GM19023 (cell line): ENCODE measurements around the gene HDAC5.
"Not testable (repeated sequence)": the region's sequence is repeated elsewhere in the genome, so short reads cannot be mapped to it uniquely, and the experiment has no call there.

Source experiments
- ATAC-seq: cut with Tn5 transposase; IDR thresholded peaks from one replicate; pipeline ENCODE4 v1.9.1; 2021; ENCODE audit warnings: mild to moderate bottlenecking, moderate library complexity; ENCODE audit not compliant: unreplicated experiment

HDAC5 gene

GRCh38 chr17:44123356-44124117 lies at the start of gene HDAC5:
HDAC5 (minus strand) TSS chr17:44123641; CDS start chr17:44117515, 6,126 bp downstream.
- ATAC-seq: peak; percentile 93

- no peak for ATAC-seq
These were observed 48.6 kb upstream of the HDAC5 start for GRCh38 chr17:44171931-44172455.

GRCh38 chr17:44170499-44171201 lies 47.2 kb upstream of the HDAC5 start, which contains the start of gene ASB16:
ASB16 (plus strand) TSS chr17:44170704; CDS start chr17:44170790, 86 bp downstream.
- no peak for ATAC-seq

- ATAC-seq: no peak
These were observed 46.7 kb upstream of the HDAC5 start for GRCh38 chr17:44170135-44170498.

GRCh38 chr17:44167181-44167861 lies 43.9 kb upstream of the HDAC5 start:
- ATAC-seq: no peak

- ATAC-seq: no peak
These were observed 41.0 kb upstream of the HDAC5 start for GRCh38 chr17:44164476-44164875.

GRCh38 chr17:44159519-44160210 lies 36.2 kb upstream of the HDAC5 start:
- no peak for ATAC-seq

GRCh38 chr17:44155488-44155887 lies 32.0 kb upstream of the HDAC5 start:
- no peak for ATAC-seq

GRCh38 chr17:44152875-44153274 lies 29.4 kb upstream of the HDAC5 start:
- no peak for ATAC-seq

GRCh38 chr17:44149750-44150329 lies 26.4 kb upstream of the HDAC5 start:
- no peak for ATAC-seq

- ATAC-seq: not testable (repeated sequence)
These were observed 25.6 kb upstream of the HDAC5 start for GRCh38 chr17:44149066-44149465.

- no peak for ATAC-seq
These were observed 24.4 kb upstream of the HDAC5 start for GRCh38 chr17:44147812-44148211.

- no peak for ATAC-seq
These were observed 23.2 kb upstream of the HDAC5 start for GRCh38 chr17:44146375-44147346.

- ATAC-seq: no peak
These were observed 21.7 kb upstream of the HDAC5 start for GRCh38 chr17:44144966-44145739.

GRCh38 chr17:44143921-44144320 lies 20.5 kb upstream of the HDAC5 start:
- ATAC-seq: not testable (repeated sequence)

- no peak for ATAC-seq
These were observed 14.7 kb upstream of the HDAC5 start for GRCh38 chr17:44137891-44138709.

- ATAC-seq: no peak
These were observed 11.5 kb upstream of the HDAC5 start for GRCh38 chr17:44134752-44135568.
